Kidney tubule cell (primary cell): ENCODE measurements around the gene ARMC3.
A peak's percentile ranks its signal among the peaks of the same experiment; 100 is the strongest.
"Not testable (repeated sequence)": the region's sequence is repeated elsewhere in the genome, so short reads cannot be mapped to it uniquely, and the experiment has no call there.

Source experiments
- DNase-seq: peaks from one replicate; pipeline ENCODE4 v3.0.0-alpha.2; 2018; ENCODE audit warnings: low spot score

ARMC3 gene

GRCh38 chr10:22927661-22928403 lies at the start of gene ARMC3:
Gene ARMC3, plus strand, starts transcription at chr10:22928053. Its CDS starts 3,944 bp downstream, at chr10:22931997.
- DNase-seq: peak; percentile 84

- no peak for DNase-seq
Observed at GRCh38 chr10:22891797-22892196, 36.1 kb upstream of the ARMC3 start.

DNA sequence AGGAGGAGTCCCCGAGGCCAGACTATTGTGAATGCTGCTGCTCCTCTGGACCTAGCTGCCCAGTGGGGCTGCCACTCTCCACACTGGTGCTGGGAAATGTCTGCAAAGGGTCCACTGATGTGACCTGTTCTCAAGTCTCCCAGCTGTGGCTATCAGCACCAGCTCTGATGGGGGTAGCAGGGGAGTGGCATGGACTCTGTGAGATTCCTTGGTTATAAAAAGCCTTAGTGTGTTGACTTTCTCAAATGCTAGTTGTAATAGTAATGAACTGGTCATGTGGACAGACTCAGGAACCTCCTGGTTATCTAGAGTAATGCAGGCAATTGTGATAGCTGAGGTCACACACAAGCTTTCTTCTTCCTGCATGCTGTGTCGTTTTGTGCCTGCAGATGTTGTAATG lies 34.1 kb upstream of the ARMC3 start:
- no peak for DNase-seq

- DNase-seq: no peak
Observed at GRCh38 chr10:22894714-22895113, 33.1 kb upstream of the ARMC3 start.

GRCh38 chr10:22895252-22895651 lies 32.6 kb upstream of the ARMC3 start:
- no peak for DNase-seq

- DNase-seq: no peak
Observed at GRCh38 chr10:22897371-22897770, 30.5 kb upstream of the ARMC3 start.

DNA sequence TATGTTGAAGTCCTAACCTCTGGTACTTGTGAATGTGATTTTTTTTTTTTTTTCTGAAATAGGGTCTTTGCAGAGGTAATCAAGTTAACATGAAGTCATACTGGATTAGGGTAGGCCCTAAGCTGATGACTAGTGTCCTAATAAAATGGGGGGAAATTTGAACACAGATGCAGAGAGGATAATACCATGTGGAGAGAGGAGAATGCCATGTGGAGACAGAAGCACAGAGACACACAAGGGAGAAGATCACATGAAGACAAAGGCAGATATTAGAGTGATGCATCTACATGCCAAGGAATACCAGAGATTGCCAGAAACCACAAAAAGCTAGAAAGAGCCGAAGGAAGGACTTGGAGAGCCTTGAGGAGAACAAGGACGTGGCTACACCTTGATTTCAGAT lies 28.5 kb upstream of the ARMC3 start:
- no peak for DNase-seq

- no peak for DNase-seq
Observed at GRCh38 chr10:22899775-22900174, 28.1 kb upstream of the ARMC3 start.

GRCh38 chr10:22900841-22901601 lies 26.8 kb upstream of the ARMC3 start:
- no peak for DNase-seq

- DNase-seq: not testable (repeated sequence)
Observed at GRCh38 chr10:22902147-22902546, 25.7 kb upstream of the ARMC3 start.

DNA sequence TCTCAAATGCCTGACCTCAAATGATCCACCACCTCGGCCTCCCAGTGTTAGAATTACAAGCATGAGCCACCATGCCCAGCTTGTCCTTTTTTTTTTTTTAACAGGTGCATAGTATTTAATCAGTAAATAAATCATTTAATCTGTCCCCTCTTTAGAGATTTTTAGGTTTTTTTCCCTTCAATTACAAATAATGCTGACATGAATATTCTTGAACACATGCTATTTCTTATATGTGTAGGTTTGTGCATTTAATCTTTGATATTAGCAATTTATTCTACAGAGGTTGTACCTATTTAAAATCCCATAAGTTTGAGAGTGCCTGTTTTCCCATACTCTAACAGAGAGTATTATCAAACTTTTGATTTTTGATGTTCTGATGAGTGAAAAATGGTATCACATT lies 24.2 kb upstream of the ARMC3 start:
- DNase-seq: no peak

DNA sequence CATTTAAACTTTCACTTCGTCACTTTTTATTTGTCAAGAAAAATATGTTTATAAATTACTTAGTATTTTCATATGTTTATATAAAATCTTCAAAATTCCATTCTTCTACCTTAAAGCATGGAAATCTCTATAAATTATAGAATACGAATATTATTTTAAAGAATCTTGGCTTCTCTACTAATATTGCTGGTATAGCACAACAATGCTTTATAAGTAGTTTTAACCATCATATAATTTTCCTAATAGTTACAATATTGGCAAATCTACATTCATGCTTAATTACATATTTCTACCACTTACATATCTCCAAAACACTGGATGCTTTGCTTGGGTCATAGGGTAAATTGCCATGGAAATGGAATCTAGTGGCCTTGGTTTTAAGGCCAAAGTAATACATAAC lies 21.1 kb upstream of the ARMC3 start:
- DNase-seq: no peak

DNA sequence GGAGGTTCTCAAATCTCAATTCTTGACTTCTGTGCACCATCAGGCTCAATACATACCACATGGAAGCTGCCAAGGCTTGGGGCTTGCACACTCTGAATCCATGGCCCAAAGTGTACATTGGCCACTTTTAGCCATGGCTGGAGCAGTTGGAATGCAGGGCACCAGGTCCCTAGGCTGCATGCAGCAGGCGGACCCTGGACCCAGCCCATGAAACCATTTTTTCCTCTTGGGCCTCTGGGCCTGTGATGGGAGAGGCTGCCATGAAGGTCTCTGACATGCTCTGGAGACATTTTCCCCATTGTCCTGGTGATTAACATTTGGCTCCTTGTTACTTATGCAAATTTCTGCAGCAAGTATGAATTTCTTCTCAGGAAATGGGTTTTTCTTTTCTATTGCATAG lies 19.0 kb upstream of the ARMC3 start:
- DNase-seq: no peak

- DNase-seq: peak; percentile 13
Observed at GRCh38 chr10:22909673-22910072, 18.2 kb upstream of the ARMC3 start.

DNA sequence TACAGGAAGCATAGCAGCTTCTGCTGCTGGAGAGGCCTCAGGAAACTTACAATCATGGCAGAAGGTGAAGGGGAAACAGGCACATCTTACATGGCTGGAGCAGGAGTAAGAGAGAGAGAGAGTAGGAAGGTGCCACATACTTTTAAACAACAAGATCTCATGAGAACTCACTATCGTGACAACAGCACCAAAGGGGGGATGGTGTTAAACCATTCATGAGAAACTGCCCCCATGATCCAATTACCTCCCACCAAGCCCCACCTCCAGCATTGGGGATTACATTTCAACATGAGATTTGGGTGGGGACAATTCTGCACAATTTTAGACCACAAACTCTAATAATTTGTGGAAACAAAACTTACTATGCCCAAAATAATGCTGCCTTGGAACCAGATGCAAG lies 16.8 kb upstream of the ARMC3 start:
- no peak for DNase-seq

DNA sequence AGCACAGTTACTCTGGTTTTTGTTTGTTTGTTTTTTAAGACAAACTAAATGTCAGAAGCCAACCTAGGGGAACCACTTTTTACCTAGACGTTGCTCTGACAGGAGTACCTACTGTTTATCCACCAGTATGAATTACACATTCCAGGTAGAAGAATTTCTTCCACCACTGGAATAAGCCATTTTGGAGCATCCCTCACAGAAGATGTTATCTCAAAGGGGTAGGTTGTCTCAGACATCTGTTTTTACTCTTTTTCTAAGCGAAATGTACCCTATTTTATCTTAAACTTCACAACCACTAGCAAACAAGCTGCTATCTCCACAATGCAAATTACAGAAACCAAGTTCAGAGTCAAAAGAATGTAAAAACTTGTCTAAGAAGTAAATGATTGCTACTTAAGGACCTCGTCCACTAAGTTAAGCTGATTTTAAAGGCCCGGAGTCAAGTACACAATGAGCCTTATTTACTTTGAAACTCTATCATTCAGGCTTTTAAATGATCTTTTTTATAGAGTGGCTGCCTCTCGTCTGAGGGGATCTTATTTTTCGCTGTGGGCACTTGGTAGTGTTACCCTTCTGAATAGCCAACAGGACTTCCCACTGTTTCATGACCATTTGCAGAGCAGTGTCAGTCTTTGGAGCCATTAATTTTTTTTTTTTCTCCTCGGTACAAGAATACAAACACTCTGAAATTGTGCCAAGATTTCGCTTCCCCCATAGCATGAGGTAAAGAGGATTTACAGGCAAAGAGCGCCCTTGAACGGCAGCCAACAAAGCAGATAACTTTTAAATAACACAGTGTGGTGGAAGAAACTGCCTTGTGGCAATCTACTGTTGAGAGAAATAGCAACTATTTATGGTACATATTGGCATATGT lies 15.7 kb upstream of the ARMC3 start:
- DNase-seq: no peak

GRCh38 chr10:22912763-22913384 lies 15.0 kb upstream of the ARMC3 start:
- no peak for DNase-seq

DNA sequence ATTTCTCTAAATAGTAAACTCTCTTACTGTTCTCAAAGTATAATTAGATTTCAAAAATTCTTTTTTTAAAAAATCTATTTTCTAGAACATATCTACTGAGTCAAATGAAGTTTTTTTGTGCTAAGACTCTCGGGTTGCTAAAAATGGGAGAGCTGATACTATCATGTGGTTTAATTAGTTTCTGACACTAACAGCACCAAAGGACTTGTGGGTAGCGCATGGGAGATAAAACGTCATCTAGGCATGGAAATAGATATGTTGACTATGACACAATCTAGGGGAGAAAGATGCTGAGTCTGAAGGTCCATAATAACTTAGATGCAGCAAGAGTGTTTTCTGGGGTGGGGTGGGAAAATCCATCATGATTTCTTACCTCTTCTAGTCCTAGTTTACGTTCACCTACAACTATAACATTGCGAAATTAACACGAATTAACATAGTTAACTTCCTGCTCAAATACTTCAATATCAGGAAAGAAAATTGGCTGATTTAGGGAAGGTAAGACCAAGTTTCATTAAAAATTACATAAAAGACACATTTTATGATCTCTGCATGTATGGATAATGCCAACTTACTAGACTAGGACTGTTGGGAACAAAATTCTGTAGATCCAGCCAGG lies 14.3 kb upstream of the ARMC3 start:
- DNase-seq: no peak

GRCh38 chr10:22915314-22915713 lies 12.5 kb upstream of the ARMC3 start:
- no peak for DNase-seq

- no peak for DNase-seq
Observed at GRCh38 chr10:22925088-22925487, 2.8 kb upstream of the ARMC3 start.

GRCh38 chr10:22927166-22927565 lies 687 bp upstream of the ARMC3 start:
- no peak for DNase-seq

GRCh38 chr10:22929053-22929452 lies 1.2 kb downstream of the ARMC3 start:
- DNase-seq: not testable (repeated sequence)
